LNCAP (cell line): ENCODE measurements around the gene PLAC1.

Experiments used
- TF ChIP-seq, protein P1 (sequence below): fragments of 450-650 bp; IDR thresholded peaks from 2 replicates; pipeline ENCODE4 v1.5.1; 2017; ENCODE audit warnings: mild to moderate bottlenecking

The PLAC1 gene

GRCh38 chrX:134679644-134680043, 21.4 kb upstream of the PLAC1 start:
- TF ChIP-seq, protein P1, sequence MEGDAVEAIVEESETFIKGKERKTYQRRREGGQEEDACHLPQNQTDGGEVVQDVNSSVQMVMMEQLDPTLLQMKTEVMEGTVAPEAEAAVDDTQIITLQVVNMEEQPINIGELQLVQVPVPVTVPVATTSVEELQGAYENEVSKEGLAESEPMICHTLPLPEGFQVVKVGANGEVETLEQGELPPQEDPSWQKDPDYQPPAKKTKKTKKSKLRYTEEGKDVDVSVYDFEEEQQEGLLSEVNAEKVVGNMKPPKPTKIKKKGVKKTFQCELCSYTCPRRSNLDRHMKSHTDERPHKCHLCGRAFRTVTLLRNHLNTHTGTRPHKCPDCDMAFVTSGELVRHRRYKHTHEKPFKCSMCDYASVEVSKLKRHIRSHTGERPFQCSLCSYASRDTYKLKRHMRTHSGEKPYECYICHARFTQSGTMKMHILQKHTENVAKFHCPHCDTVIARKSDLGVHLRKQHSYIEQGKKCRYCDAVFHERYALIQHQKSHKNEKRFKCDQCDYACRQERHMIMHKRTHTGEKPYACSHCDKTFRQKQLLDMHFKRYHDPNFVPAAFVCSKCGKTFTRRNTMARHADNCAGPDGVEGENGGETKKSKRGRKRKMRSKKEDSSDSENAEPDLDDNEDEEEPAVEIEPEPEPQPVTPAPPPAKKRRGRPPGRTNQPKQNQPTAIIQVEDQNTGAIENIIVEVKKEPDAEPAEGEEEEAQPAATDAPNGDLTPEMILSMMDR = no peak

DNA sequence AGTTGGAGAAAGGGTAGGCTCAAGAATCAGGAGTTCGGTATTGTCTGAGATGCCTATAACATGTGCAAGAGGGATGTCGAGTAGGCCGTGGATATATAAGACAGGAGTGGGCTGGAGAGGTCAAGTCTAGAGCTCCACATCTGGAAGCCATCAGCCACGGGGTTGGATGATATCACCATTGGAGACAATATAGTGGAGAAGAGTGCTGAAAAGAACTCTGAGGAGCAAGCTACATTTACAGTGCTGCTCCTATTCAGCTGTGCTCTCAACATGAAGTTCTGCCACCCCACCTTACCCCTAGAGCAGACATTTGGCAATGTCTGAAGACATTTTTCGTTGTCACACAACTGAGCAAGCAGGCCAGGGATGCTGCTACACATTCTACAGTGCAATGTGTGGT, 20.9 kb upstream of the PLAC1 start:
- TF ChIP-seq, protein P1 = no peak

GRCh38 chrX:134677332-134677731, 19.1 kb upstream of the PLAC1 start:
- TF ChIP-seq, protein P1 = no peak

GRCh38 chrX:134676436-134676835, 18.2 kb upstream of the PLAC1 start:
- TF ChIP-seq, protein P1 = no peak

DNA sequence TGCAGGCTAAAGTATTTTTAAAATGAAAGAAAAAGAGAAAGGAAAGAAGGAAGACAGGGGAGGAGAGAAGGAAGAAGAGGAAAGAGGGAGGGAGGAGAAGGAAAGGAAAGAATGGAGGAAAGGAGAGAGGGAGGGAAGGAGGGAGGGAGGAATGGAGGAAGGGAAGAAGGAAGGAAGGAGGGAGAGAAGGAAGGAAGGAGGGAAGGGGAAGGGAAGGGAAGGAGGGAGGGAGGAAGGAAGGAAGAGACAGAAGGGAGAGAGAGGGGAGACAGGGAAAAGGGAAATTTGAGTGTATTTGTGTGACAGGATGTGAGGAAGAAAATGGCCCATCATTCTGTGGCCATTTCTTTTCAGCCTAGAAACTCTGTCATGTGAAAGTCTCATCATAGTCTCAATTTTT, 14.9 kb upstream of the PLAC1 start:
- TF ChIP-seq, protein P1 = no peak

DNA sequence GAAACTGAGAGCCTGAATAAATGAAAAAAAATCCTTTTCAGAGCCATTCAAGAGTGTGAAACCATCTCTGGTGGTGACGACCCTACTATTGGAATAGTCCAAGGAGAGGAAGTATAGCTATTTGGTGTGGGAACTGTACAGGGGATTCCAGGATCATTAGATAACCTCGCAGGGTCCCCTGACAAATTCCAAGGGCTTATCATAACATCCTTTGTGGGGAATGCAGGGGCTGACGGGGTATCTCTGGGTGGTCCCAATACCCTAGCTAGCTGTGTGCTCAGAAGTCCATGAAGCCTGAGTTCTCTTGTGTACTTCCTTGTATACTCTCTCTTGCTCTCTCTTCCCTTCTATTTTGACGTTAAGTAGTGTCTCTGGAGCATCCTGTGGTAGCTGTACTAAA, 13.8 kb upstream of the PLAC1 start:
- TF ChIP-seq, protein P1 = no peak

DNA sequence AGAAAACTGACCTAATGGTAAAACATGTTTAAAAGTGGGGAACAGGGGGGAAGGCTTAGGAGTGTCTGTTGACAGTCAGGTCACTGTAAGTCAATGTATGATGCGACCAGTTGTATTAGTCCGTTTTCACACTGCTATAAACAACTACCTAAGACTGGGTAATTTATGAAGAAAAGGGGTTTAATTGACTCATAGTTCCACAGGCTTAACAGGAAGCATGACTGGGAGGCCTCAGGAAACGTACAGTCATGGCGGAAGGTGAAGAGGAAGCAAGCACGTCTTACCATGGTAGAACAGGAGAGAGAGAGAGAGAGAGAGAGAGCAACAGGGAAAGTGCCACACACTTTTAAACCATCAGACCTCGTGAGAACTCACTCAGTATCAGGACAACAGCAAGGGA, 13.0 kb upstream of the PLAC1 start:
- TF ChIP-seq, protein P1 = no peak
